Adrenal gland (tissue), 12 donors: ENCODE data around the gene ZNF135. TPM values are rescaled to one million over a fixed set of nuclear protein-coding genes. Genes with fewer than 3 reads are reported as not detected.

Source experiments
- DNase-seq, 7 donors: peaks; one replicate each; pipeline ENCODE4 v3.0.0-alpha.2; 2019 to 2020
- H3K27ac ChIP-seq, 5 donors: fragments of 200-600 bp; sonication (generic) in 4 of 5; 1 replicate in 3 of 5; 2 replicates in 2 of 5; pipeline versions ENCODE4 v1.5.1 to v1.8.0; 2016 to 2020; ENCODE audit warnings: mild to moderate bottlenecking in 1 of 5
- H3K27me3 ChIP-seq: fragments of 200-600 bp; 2 replicates; pipeline ENCODE4 v1.8.0; 2021
- H3K36me3 ChIP-seq, 2 donors: fragments of 200-600 bp; replicated peaks in 1 of 2; 1 replicate in 1 of 2; 2 replicates in 1 of 2; pipeline versions ENCODE4 v1.5.1 to v1.8.0; 2018 to 2022
- H3K4me1 ChIP-seq, 2 donors: fragments of 200-600 bp; replicated peaks in 1 of 2; 1 replicate in 1 of 2; 2 replicates in 1 of 2; pipeline versions ENCODE4 v1.5.1 to v1.8.0; 2018 to 2021
- H3K4me3 ChIP-seq, 4 donors: fragments of 200-600 bp; sonication (generic) in 3 of 4; one replicate each; pipeline ENCODE4 v1.5.1; 2016 to 2018
- H3K9me3 ChIP-seq, 3 donors: fragments of 200-600 bp; sonication (generic) in 1 of 3; replicated peaks in 1 of 3; 1 replicate in 2 of 3; 2 replicates in 1 of 3; pipeline versions ENCODE4 v1.5.1 to v1.8.0; 2016 to 2021
- POLR2A ChIP-seq, 2 donors: fragments of 450-650 bp; IDR thresholded peaks; one replicate each; pipeline ENCODE4 v1.6.1; 2017; ENCODE audit warnings: antibody characterized with exemption in 2 of 2, mild to moderate bottlenecking in 2 of 2, moderate library complexity in 1 of 2
- WGBS, 4 donors: extraction: QIAGEN DNeasy Blood & Tissue Kit in 2 of 4; methylation state at CpG; one replicate each; pipeline versions ENCODE4 v1.1.5 to v1.1.7; 2013 to 2017; 5-methylcytosine and 5-hydroxymethylcytosine counted together
- intact Hi-C, 2 donors: fragments of 100-400 bp; cut with DNase I; formaldehyde crosslinking; loops; one replicate each; pipeline versions ENCODE4 v1.14.1 to v1.15.0; 2022 to 2023
- polyA plus RNA-seq, 3 donors: library from polyadenylated mRNA; stranded (reverse); fragments of 200-250 nt in 2 of 3; fragments of 350-450 nt in 1 of 3; fragmentation: Illumina TruSeq in 1 of 3; extraction: RNeasy Lipid Tissue Mini Kit (QIAGEN cat#74804) in 1 of 3; gene quantifications; one replicate each; pipeline ENCODE4 v1.2.3, GENCODE V29; 2013 to 2014
- total RNA-seq, 9 donors: library from RNA; depleted of rRNA in 4 of 9; stranded (reverse); fragments of >200 nt in 4 of 9; fragments of 120-200 nt in 1 of 9; fragmentation: NEBNext Ultra II Directional in 1 of 9; extraction: Animal tissue kit (Norgen Biotek cat#: 25700) in 1 of 9; gene quantifications; one replicate each; pipeline versions ENCODE4 v1.1.0 to v1.2.4, GENCODE V29; 2013 to 2023
- TF ChIP-seq, protein P1 (sequence below), 6 experiments: fragments of 450-650 bp in 4 of 6; fragments of 200-600 bp in 2 of 6; sonication (generic) in 1 of 6; IDR thresholded peaks; 1 replicate in 5 of 6; 2 replicates in 1 of 6; pipeline versions ENCODE4 v1.5.1 to v1.8.0; 2016 to 2021; ENCODE audit warnings: antibody characterized with exemption in 6 of 6, mild to moderate bottlenecking in 2 of 6, moderate library complexity in 1 of 6
- donor health status: healthy with polysubstance abuse.
- donor health status: Bipolar disorder and iron deficiency.
- donor health status: DM: yes; HTN: yes; CAD: no.
- donor health status: DM: no; HTN: no; CAD: no.
- donor health status: DM: no; HTN: no; CAD: no.
- donor health status: DM: yes; HTN: yes; CAD: no.

Gene ZNF135
- total and polyA plus RNA-seq, 12 donors, result 1.2 to 15.1 (median 4.5) TPM

DNA sequence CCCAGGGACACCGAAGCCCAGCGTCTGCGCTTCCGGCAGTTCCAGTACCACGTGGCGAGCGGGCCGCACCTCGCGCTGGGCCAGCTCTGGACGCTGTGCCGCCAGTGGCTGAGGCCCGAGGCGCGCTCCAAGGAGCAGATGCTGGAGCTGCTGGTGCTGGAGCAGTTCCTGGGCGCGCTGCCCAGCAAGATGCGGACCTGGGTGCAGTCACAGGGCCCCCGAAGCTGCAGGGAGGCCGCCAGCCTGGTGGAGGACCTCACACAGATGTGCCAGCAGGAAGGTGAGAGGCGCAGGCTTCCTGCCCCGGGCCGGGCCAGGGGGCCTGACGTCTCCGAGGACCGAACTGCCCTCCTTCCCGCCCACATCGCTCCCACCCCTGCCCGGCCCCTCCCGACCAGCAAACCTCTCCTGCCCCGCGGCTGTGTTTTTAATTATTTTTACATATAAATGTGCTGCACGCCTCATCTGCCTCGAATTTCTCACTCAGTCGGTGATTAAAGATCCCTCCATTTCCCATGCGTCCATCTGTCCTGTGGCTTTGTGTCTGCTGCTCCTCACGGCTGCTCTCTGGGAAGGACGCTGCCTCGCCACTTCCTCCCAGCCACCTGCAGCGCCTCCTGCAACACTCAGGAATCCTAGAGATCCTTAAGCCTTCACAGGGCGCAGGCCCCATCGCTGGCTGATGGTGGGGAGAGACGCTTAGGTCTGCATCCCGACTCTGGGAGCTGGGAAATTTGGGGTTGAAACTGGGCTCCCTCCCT, 21.0 kb upstream of the ZNF135 start:
- Histone ChIP-seq H3K36me3 (no peaks in the 10 kb centered on the region), H3K27me3 (no peaks in the 10 kb centered on the region), H3K27ac (no peak overlapping the region), H3K9me3 (peaks cover 0 to 5% (median 0%) of the 10 kb centered on the region in 3 donors), H3K4me1 (no peaks in the 10 kb centered on the region), H3K4me3 (no peak overlapping the region)
- TF ChIP-seq POLR2A (IDR thresholded peaks at IDR 0.05), result no peak
- TF ChIP-seq, protein P1, sequence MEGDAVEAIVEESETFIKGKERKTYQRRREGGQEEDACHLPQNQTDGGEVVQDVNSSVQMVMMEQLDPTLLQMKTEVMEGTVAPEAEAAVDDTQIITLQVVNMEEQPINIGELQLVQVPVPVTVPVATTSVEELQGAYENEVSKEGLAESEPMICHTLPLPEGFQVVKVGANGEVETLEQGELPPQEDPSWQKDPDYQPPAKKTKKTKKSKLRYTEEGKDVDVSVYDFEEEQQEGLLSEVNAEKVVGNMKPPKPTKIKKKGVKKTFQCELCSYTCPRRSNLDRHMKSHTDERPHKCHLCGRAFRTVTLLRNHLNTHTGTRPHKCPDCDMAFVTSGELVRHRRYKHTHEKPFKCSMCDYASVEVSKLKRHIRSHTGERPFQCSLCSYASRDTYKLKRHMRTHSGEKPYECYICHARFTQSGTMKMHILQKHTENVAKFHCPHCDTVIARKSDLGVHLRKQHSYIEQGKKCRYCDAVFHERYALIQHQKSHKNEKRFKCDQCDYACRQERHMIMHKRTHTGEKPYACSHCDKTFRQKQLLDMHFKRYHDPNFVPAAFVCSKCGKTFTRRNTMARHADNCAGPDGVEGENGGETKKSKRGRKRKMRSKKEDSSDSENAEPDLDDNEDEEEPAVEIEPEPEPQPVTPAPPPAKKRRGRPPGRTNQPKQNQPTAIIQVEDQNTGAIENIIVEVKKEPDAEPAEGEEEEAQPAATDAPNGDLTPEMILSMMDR (IDR thresholded peaks at IDR 0.05), result no peak
- intact Hi-C loops, result no loop called here
- peak in 1 of 7 donors; percentile 17 for DNase-seq
- WGBS, 4 donors, result 9 to 22% (median 14%) methylated on average over 18 to 44 of the region's 44 CpGs

DNA sequence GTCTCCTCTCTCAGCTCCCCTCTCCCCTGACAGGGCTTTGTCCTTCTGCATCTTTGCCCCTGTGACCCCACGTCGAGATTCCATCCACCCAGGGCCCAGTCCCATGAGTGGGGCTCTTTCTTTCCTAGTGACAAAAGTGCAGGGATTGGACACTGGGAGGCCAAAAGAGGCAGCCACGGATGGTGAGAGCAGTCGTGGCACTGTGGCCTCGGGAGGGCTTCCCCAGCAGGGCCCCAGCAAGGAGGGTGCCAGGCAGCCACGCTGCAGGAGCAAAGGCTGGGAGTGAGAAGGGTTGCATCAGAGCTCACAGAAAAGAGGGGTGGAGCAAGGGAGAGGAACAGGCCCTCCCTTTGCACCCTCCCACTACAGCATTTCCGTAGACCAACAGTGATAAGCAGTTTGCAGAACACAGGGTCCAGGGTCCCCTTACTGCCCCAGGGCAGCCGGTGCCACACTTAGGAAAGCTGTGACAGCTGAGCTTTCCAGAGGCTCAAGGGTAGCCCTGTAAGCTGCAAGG, 20.3 kb upstream of the ZNF135 start:
- WGBS, 4 donors, result 9 to 24% (median 14%) methylated on average over 5 to 8 of the region's 8 CpGs
- Histone ChIP-seq H3K4me3 (no peak overlapping the region), H3K27me3 (no peaks in the 10 kb centered on the region), H3K9me3 (peaks cover 0 to 11% (median 0%) of the 10 kb centered on the region in 3 donors), H3K36me3 (no peaks in the 10 kb centered on the region), H3K4me1 (no peaks in the 10 kb centered on the region), H3K27ac (no peak overlapping the region)
- no peak for DNase-seq
- intact Hi-C loops, result no loop called here
- TF ChIP-seq, protein P1 (IDR thresholded peaks at IDR 0.05), result no peak
- no peak for TF ChIP-seq POLR2A (IDR thresholded peaks at IDR 0.05)

DNA sequence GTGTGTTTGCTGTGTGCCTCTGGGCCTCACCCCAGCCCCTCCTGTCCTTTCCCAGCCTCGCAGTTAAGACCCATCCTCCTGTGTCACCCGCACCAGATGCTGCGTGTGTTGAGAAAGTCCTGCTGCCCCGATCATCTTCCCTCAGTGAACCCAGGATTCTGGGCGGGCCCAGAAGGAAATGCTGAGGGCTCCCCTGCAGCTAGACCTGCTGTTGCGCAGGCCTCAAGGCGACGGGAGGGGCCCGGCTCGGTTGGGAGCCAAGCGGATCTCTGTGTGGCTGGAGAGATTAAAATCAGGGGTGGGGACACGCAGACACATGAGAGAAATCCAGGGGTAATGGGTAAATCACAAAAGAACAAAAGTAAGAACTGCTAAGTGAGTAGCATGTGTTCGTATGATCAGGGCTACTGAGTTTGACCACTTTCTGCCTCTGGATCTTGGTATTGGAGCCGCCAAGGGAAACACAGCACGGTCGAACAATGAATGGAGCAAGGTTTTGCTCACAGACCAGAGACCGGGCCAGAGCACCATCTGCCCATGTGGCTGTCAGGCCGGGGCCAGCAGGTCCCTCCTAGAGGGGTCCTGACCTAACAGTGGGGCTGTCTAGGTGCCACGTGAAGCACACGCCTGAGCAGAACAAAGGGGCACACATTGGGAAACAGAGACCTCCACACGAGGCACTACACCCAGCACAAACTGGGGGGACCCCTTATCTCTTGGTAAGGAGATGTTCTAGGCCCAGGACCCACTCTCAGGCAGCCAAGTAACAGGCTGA, 18.1 kb upstream of the ZNF135 start:
- 79 to 85% (median 84%) methylated on average over 16 to 21 of the region's 21 CpGs for WGBS, 4 donors
- H3K27me3 ChIP-seq, result no peaks in the 10 kb centered on the region
- peaks cover 0 to 19% (median 0%) of the 10 kb centered on the region in 3 donors for H3K9me3 ChIP-seq
- TF ChIP-seq POLR2A (IDR thresholded peaks at IDR 0.05), result no peak
- TF ChIP-seq, protein P1 (IDR thresholded peaks at IDR 0.05), result no peak
- no peaks in the 10 kb centered on the region for H3K4me1 ChIP-seq
- H3K27ac ChIP-seq, result no peak overlapping the region
- H3K36me3 ChIP-seq, result no peaks in the 10 kb centered on the region
- intact Hi-C loops, result no loop called here
- no peak overlapping the region for H3K4me3 ChIP-seq
- no peak for DNase-seq
